Measurements from ENCODE around the gene PGRMC2.
A peak's percentile ranks its signal among the peaks of the same experiment; 100 is the strongest.

PGRMC2 gene

GRCh38 chr4:128298852-128299251 is 11.2 kb upstream of the PGRMC2 start:
- no peak for DNase-seq (ENCODE audit: low spot score)

DNA sequence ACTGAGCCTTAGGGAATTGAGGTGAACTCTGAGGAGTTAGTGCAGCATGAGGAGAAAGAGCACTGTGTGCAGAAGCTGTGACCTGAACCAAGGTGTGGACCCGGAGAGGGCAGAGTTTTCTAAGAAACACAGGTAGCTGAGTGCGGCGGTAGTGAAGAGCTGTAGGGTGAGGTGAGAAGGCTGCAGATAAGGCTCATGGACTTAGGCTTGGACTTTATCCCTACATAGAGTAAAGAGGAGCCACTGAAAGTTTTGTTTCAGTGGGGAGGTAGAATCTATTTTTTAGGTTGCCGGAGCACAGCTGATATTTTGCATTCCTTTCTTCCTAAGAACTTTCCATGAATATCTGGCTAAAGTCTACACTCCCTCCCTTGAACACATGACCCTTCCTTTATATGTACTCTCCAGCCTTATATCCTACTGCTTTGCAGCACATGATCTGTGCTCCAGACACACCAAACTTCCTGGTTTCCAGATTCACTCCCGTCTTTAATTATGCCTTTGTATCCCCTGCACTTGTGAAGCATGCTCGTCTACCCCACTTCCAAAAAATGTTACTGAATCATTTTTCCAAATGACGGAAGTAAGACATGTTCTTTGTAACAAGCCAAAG is 10.6 kb upstream of the PGRMC2 start:
- no peak for DNase-seq (ENCODE audit: low spot score)

DNA sequence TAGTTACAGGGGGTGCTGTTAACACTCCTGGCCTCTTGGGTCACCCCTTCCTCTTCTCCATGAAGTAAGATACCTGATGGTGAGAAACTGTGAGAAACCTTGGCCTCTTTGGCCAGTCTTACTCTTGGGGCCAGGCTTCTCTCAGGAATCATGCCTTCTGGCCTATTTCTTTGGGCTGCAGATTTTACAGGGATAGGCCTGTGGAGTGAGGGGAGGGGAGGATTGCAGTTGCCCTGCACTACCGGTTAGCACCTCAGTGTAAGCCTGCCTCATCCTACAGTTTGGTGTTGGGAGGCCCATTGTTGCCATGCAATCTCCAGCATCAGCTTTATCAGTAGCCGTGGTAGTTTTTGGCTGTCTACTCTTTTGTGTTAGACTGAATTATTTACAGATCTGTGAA is 7.6 kb upstream of the PGRMC2 start:
- DNase-seq (ENCODE audit: low spot score) = no peak

DNA sequence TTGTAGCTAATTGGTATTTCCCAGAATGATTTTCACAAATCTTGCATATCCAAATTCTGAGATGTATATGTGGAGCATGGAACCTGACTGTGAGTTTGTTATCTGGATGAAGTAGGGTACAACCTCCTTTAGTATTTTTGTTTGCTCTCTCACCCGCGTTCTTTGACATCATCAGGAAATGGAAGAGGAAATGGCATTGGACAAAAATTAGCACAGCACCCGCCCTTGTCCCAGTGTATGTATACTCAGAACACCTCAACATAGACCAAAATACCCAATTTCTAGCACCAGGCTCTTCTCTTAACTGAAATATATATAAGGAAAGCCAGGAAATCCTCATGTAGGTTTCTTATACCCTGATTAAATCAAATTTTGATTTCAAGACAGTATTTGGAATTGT is 6.9 kb upstream of the PGRMC2 start:
- DNase-seq (ENCODE audit: low spot score) = no peak

DNA sequence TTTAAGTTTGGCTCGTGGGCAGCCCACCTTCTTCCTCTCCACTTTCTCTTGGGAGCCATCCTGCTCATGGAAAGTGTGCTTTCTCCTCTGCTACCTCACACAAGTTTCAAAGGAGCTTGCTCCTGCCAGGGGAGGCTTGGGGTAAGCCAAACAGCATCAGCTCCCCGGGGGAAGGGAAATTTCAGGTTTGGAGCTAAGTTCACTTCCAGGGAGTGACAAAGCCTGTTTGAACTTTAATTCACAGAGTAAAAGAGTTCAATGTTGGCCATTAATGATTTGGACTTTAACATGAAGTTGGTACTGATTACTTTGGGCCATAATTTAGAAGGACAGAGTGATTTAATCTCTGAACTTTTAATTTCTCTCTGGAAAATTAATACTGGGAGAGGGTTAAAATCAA is 4.7 kb upstream of the PGRMC2 start:
- no peak for DNase-seq (ENCODE audit: low spot score)

DNA sequence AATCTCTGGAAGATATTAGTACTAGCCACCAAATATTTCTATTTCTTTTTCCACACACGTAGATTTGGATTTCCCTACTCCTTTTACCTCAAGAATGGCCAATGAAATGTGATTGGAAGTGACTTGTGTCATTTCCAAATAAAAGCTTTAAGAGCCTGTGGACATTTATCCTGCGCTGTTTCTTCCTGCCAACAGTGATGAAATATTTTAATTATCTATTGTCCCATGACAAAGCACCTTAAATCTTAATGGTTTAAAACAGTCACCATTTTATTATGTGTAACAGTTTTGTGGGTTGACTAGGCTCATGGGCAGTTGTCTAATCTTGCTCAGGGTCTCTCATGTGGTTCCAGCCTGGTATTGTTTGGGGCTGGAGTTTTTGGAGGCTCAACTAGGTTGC is 3.5 kb upstream of the PGRMC2 start:
- no peak for DNase-seq (ENCODE audit: low spot score)

- DNase-seq (ENCODE audit: low spot score) = no peak
Observed at GRCh38 chr4:128290526-128290925, 2.9 kb upstream of the PGRMC2 start.

GRCh38 chr4:128289523-128290158 is 2.0 kb upstream of the PGRMC2 start:
- no peak for DNase-seq (ENCODE audit: low spot score)

GRCh38 chr4:128288689-128289106 is 1.1 kb upstream of the PGRMC2 start:
- DNase-seq (ENCODE audit: low spot score) = peak; percentile 17

- peak; percentile 96 for DNase-seq (ENCODE audit: low spot score)
Observed at GRCh38 chr4:128287871-128288688, 467 bp upstream of the PGRMC2 start.

GRCh38 chr4:128286474-128287058 is 1.0 kb downstream of the PGRMC2 start:
- DNase-seq (ENCODE audit: low spot score) = peak; percentile 40

DNA sequence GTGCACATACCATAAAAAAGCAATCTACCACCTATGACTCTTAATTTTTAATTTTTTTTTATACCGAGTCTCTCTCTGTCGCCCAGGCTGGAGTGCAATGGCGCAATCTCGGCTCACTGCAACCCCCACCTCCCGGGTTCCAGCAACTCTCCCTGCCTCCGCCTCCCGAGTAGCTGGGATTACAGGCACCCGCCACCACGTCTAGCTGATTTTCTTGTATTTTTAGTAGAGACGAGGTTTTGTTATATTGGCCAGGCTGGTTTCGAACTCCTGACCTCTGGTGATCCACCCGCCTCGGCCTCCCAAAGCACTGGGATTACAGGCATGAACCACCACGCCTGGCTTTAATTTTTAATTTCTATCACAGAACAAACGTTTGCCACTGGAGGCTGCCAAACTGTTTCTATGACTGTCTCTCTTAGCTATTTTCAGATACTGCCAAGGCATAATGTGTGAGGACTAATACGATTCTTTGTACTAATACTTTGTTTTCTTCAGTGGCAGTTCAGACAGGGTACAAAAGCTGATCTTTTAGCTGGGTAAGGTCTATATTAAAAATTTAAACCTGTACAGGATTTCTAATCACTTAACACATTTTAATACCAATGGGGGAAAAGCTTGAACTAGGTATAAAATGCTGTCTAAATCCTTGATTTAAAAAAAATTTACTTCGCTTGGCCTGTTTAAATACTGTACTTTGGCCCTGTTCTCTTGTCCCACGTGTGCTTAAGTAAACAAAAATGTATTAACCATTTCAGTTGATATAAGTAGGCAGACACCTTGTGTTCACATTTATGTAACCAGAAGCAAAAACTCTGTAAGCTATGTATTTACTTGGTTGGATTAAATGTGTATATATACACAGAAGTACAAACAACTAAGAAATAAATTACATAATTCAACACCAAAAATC is 2.3 kb downstream of the PGRMC2 start:
- no peak for DNase-seq (ENCODE audit: low spot score)

GRCh38 chr4:128284317-128284716 is 3.3 kb downstream of the PGRMC2 start:
- no peak for DNase-seq (ENCODE audit: low spot score)

DNA sequence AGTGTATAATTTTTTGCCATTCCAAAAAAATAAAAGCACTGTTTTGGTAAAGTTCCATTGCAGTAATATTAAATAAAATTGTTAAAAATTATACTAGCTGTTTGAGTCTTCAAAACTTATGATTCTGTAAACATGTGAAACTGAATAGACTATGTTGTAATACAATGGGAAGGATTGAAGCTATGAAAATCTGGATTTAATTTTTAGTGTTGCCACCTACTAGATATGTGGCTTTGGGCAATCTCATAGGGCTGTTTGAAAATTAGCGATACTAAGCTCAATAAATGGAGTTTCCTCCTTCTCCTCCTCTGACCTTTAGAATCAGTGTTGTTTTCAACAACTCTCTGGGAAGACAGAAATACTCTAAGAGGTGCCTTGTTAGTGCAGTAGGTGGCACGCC is 4.5 kb downstream of the PGRMC2 start:
- DNase-seq (ENCODE audit: low spot score) = no peak

DNA sequence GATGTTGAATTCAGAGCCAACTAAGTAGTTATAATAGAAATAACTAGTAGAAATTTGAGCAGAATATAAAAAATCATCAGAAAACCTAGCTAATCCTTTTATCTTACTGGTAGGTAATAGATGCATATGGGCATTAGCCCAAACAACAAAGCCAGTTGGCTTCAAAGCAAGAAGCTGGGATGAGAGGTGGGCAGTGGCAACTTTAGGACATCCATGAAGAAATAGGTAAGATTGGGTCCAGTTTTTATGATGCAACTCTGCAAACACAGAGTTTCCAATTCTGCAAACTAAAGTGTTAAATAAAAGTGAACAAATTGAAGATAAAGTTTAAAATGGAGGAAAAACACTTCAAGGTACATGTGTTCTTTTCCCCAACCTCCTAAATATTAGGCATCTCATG is 5.1 kb downstream of the PGRMC2 start:
- DNase-seq (ENCODE audit: low spot score) = no peak

- DNase-seq (ENCODE audit: low spot score) = no peak
Observed at GRCh38 chr4:128281354-128281753, 6.3 kb downstream of the PGRMC2 start.

- no peak for DNase-seq (ENCODE audit: low spot score)
Observed at GRCh38 chr4:128279624-128280225, 7.9 kb downstream of the PGRMC2 start.

- no peak for DNase-seq (ENCODE audit: low spot score)
Observed at GRCh38 chr4:128277856-128278255, 9.8 kb downstream of the PGRMC2 start.

GRCh38 chr4:128275346-128275745 is 12.3 kb downstream of the PGRMC2 start:
- no peak for DNase-seq (ENCODE audit: low spot score)

- DNase-seq (ENCODE audit: low spot score) = no peak
Observed at GRCh38 chr4:128271551-128271950, 16.1 kb downstream of the PGRMC2 start.

DNA sequence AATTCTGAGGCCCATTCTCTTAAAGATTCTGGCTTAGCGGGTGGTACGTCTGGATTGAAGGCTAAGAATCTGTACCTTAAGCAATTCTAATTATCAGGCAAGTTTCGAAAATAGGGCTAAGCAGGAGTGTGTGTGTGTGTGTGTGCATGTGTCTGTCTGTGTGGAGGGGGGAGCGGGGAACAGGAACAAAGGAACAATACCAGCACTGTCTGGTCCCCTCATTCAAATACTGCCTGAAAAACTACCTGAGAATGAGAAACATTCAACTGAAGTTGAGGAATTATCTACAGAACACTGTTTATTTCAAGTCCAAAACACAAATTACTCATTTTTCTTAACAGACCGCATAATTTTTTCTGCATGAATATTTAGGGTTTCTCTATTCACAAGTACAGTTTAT is 18.6 kb downstream of the PGRMC2 start:
- DNase-seq (ENCODE audit: low spot score) = no peak

All from kidney capillary endothelial cell (primary cell).